NCI-H2196 (cell line): ENCODE results near the gene C1orf141.
"Not testable (repeated sequence)": the region's sequence is repeated elsewhere in the genome, so short reads cannot be mapped to it uniquely, and the experiment has no call there.

Experiments used
- DNase-seq: peaks from one replicate; lab custom pipeline; 2025; ENCODE audit not compliant: unreplicated experiment; lab: John Stamatoyannopoulos, UW

Gene C1orf141

DNA sequence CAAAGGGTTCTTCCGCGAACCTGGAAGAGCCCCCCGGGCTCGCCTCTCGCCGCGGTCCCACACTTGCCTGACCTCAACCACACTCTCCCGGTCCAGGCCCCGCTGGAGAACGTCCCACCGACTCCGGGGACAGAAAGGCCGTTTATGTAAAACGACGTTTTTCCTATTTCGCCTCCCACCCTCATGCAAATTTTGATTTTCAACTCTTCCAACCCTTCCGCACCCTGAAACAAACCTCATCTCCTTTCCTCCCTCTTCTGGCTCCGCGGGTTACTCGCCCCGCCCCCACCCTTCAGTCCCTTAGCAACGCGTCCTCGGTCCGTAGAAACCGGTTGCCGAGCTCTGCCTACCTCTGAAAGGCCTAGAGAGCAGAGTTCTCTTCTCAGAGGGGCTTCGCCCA, at the start of gene C1orf141:
TSS of gene C1orf141 (minus strand) at position 276 of the 400 bp plus-strand sequence. CDS start 7,730 bp downstream, outside the sequence.
- DNase-seq: no peak

DNA sequence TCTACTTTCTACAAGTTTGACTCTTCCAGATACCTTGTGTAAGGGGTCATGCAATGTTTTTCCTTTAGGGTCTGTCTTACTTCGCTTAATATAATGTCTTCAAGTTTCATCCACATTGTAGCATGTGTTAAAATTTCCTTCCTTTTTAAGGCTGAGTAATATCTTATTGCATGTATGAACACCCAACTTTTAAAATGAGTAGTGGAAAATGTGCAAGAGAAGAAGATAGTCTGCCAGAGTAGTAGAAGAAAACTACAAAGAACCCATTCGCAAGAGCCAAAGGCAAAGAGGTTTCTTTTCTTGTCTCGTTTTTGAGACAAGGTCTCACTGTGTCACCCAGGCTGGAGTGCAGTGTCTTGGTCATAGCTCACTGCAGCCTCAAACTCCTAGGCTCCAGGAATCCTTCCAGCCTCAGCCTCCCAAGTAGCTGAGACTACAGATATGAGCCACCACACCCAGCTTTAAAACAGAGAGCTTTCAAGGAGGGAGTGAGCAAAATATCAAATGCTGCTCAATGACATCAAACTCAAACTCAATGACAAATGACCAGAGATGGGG, 40.8 kb upstream of the C1orf141 start:
- DNase-seq: no peak

DNA sequence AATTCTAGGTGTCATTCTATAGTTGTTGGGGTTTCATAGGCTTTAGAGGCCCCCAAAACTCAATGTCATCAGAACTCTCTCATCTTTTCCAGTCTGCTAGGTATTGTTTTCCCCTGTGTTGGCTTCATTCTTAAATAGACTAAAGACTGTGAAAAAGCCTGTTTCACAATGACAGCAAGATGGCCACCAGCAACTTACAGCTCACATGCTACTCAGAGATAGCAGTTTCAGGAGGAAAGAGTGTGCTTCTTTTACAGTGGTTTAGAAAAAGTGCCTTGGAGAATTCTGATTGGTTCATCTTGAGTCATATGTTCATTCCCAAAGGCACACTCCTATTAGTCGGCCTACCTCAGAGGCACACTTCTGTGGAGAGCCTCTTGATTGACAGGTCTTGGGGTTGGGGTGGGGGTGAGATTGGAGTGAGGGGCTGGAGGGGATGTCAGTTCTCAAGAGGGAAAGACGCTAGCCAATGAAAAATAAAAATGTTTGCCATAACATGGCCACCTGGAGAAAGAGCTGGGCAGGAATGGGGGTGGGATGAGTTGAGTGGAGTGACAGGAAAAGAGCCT, 40.0 kb upstream of the C1orf141 start:
- no peak for DNase-seq

DNA sequence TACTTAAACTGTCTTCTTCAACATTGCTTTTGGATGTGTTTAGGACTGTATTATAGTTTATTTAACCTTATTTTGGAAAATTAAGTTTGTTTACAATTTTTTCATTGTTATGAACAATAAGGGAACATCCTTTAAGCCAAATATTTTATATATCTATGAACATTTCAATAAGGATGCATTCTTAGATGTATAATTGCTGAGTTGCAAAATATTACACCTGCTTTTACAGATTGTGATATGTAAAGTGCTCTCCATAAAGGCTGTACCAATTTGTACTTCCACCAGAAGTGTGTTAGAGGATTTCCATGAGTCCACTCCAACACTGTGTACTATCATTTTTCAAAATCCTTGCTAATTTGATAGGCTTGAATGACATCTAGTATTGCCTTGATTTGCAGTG, 39.2 kb upstream of the C1orf141 start:
- no peak for DNase-seq

DNA sequence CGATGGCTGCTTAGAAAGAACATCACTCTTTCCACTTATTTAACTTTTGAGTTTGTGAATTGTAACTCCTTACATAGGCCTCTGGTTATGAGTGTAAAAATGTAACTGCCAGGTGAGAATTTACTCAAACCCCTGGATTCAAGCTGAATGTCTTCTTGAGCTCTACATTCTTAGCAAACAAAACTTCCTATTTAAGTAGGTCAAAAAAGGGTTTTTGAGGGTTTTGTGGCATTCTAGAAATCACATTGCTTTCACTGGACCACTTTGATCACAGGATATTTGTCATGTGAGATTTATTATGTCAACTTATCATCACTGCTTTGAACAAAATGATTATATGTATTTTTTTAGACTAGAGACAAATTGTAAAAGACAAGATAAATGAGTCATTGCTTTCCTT, 37.2 kb upstream of the C1orf141 start:
- no peak for DNase-seq

DNA sequence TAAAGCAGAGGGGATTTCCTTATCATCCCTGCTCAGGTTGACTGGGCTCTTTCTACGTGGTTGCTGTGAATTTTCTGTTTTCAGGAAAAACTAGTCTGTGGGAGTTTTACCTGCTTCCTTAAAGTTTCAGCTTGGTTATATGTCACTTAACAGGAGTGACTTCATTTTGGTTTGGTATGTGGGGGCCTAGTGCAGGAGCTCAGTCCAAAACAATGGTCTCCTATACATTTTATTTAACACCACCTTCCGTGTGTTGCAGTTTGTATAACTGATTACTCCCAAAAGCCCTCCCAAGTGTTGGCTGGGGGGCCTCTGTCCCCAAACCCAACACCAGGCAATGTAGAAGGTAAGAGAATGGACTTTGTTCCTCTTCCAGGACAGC, 36.8 kb upstream of the C1orf141 start:
- no peak for DNase-seq

DNA sequence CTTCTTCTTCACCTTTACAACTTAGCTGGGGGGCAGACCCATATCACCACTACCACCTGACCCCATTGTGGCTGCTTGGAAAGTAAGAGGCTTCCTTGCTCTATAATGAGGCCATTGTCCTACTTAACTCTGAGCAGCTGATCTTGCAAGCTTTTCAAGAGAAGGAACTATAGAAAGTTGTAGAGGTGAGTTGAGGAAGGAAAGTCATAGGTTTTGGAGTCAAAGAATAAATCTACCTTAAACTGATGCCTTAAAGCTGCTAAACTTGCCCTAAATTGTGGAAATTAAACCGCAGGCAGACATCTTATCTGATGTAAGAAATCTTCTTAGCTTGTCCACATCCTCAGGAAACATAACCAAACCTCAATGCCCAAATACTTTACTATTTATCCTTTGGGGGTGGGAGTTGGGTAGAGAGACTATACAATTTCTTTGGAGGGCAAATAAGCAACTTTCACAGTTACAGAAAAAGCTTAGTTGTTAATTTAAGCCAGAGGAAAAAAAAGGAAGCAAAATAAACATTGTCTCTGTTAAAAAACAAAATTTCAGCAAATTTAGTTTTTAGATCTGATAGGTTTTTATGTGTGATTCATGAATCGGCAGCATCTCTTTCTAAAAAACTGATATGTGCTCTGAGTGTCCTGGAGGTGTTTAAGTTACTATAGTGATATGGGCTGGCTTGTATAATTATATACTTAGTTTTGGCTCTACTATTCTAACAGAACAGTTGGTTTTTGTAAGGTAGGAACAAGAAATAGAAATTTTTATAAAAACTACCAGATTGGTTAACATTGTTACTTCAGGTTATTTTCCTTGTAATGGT, 36.2 kb upstream of the C1orf141 start:
- DNase-seq: no peak

DNA sequence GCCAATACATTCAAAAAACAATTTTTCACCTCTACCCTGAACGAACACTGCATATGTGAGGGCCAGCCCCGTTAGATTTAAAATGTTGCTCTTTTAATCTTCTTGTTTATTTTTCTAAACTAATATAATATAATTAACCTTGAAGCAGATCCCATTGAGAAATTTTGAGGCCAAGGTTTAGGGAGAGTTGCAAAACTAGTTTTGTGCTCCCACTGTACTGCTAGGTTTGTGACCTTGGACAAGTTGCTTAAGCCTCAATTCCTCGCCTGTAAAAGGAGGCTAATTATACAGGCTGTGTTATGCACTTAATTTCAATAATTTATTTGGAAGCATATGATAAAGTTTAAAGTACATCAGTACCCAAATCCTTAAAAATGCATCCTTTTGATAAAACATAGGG, 35.2 kb upstream of the C1orf141 start:
- DNase-seq: no peak

DNA sequence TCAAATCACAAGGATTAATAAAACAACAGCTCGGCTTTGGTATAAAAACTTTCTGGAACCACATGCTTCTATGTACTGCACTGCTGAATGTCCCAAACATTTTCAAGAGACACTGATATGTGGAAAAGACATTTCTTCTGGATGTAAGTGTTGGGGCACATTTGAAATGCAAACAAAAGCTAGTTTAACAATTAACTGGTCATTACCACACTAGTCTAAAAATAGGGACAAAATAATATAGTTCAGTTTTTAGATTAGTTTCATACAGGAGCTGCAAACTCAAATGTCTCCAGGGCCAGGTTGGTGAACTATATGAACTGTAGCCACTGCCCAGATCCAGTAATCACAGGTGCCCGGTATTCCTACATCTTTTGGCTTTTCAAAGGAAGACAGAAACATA, 34.7 kb upstream of the C1orf141 start:
- no peak for DNase-seq

DNA sequence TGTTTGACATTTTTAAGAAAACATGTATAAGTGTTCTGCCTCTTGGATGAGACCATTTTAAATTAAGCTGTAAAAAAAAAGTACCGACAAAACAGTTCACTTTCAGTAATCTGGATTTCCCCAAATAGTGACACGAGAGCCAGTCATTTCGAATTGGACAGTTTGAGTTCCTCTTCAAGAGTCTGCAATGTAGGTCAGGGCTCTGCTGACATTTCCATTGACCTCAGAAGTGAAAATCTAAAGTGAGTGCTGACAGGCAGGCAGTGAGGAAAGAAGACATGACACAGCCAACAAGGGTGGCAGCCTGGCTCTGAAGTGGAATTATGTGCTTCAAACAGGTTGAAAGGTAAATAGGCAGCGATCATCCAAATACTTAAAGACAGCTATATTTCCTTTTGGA, 31.4 kb upstream of the C1orf141 start, which contains the start of gene IL23R:
TSS of gene IL23R (plus strand) at position 259 of the 400 bp plus-strand sequence. CDS start 1,667 bp downstream, outside the sequence.
- DNase-seq: no peak

DNA sequence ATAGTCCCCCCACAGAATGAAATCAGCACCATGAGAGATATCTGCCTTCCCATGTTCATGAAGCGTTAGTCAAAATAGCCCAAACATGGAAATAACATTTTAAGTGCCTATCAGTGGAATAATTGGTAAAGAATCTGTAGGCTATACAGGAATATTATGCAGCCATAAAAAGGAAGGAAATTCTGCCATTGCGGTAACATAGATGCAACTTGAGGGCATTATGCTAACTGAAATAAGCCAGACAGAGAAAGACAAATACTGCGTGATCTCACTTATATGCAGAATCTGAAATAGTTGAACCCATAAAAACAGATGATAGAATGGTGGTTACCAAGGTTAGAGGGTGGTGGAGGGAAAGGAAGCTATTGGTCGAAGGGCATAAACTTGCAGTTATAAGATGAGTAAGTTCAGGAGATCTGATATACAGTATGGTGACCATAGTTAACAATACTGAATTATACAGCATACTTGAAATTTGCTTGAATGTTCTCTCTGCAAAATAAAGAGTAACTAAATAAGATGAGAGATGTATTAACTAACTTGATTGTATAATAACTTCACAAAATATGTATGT, 30.8 kb upstream of the C1orf141 start:
- DNase-seq: no peak

DNA sequence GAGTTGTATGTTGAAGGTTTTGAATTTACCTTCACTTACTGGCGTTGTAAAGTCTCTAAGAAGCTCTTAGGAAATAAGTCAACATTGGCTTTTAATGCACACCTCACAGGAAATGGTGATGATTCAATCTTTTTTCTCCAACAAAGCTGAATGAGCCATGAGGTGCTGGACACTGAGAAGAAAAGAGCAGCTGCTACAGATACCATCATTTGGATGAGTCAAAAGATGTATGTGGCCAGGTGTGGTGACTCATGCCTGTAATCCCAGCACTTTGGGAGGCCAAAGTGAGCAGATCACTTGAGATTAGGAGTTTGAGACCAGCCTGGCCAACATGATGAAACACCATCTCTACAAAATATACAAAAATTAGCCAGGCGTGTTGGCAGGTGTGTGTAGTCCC, 28.2 kb upstream of the C1orf141 start:
- DNase-seq: peak; percentile 73

DNA sequence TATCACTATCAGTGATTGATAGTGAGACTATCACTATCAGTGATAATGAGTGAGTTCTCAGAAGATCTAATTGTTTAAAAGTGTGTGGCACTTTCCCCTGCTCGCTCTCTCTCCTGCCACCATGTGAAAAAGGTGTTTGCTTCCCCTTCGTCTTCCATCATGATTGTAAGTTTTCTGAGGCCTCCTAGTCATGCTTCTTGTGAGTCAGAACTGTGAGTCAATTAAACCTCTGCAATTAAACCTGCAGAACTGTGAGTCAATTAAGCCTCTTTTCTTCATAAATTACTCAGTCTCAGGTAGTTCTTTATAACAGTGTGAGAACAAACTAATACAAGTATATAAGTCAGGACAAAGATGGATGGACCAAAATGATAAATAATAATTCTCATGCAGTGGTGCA, 24.5 kb upstream of the C1orf141 start:
- no peak for DNase-seq

DNA sequence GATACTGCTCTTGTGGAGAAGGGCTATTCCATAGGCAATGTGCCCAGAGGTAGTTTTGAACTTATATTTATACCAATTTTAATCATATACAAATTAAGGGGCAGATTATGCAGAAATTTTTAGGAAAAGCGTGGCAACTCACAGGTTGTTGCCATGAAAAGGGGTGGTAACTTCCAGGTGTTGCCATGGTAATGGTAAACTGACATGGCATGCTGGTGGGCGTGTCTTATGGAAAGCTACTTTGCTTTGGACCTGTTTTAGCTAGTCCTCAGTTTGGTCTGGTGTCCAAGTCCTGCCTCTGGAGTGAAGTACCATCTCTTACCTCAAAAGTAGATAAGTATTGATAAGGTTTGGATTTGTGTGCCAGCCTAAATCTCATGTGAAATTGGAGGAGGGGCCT, 23.6 kb upstream of the C1orf141 start:
- DNase-seq: no peak

DNA sequence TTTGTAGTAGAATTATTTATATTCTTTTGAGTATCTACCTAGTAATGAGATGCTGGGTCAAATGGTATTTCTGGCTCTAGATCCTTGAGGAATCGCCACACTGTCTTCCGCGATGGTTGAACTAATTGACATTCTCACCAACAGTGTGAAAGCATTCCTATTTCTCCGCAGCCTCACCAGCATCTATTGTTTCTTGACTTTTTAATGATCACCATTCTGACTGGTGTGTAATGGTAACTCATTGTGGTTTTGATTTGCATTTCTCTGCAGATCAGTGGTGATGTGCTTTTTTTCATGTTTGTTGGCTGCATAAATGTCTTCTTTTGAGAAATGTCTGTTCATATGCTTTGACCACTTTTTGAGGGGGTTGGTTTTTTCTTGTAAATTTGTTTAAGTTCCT, 16.2 kb upstream of the C1orf141 start:
- DNase-seq: no peak

DNA sequence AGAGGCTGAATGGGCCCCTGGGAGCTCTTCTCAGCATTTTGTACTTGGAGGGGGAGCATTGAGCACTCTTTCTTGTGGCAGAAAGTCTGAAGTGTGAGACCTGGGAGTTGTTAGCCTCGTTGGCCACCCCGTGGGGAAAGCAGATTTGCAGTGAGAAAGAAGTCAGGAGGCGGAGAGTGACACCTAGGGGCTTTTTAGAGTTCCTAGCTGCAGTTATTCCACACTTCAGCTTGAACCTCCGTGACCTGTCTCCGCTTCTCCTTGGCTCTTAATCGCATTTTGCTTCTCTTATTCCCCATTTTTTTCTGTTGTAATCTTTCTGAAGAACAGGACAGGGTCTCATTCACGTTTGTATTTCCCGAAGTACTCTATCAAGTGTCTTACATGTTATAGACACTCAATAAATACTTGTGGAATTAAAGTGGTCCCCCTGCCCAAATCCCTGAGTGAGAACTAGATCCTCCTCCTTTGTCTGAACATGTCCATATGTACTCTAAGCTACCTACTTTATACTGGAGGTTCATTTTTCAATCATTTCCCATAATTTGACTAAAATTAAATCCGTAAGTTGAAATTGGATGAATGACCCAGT, 14.5 kb upstream of the C1orf141 start:
- peak; percentile 60 for DNase-seq

DNA sequence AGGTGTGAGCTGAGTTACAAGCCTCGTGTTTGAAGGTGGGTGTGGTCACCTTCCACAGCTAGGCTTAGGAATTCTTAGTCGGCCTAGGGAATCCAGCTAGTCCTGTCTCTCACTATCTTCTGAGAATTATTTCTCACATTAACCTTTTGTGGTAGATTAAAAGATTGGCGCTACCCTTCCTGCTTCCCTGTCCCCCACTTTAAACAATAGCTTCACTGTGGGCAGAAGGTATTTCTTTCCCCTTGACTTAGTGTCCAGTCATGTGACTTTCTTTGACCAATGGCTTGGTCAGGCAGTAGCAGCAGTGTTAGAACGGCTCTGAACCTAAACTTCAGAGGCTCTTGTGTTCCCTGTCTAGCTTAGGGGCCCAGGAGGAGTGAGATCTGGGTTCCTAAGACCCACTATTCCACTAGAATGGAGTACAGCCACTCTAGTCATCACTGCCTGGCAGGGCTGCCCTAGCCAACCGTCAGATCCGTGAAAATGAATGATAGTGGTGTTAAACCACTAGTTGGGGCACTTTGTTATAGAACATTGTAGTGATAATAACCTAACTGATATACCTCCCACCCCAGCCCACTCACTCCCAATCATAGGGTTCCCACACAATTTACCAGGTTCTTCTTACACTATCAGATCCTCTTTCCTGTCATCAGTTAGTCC, 13.9 kb upstream of the C1orf141 start:
- no peak for DNase-seq

DNA sequence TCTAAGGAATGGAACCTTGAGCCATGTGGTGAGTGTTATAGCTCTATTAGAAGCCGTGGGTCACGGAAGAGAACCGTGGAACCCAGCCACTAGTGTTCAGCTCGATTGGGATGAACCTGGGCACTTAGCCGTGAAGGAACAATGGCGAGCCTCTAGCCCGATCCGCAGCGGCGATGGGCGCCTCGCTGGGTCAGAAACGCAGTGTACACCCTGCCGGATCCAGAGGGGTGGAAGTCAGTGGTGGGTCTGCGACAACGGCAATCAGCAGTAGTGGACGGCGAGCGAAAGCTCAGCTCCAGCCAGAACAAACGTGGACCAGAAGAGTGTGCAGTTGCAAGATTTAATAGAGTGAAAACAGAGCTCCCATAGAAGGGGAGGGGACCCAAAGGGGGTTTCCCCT, 13.2 kb upstream of the C1orf141 start:
- DNase-seq: not testable (repeated sequence)

DNA sequence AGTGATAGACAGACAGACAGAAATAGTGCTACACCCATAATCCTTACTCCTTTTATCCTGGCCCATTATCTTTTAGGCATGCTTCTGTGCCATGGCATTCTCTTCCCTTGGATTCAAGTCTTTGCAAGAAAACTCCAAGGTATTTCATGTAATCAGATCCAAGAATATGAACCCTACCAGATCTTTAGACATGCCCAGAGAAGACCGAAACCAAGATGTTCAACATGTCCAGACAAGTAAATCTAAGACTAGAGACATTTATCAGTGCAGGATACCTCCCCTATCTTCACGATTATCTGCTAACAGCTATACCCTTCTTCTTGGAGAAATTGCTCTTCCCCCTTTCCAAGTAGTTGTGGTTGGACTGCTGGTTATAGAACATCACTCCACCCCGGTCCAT, 11.8 kb upstream of the C1orf141 start:
- no peak for DNase-seq

DNA sequence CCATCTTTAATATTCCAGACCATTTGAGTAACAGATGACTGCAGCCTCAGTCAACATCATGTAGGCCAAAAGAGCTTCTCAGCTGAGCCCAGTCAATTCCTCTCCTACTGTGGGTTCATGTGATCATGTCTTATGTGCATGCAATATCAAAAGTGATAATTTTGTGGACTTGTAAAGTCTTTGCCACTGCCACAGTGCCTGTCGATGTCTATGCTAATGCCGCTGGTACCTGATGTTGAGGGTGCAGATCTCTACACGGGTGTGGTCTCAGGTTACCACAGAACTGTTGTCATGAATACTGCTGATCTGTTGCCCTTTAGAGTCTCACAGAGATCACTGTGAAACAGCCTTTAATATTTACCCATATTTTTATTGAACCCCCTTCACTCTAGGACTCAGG, 11.3 kb upstream of the C1orf141 start:
- no peak for DNase-seq

DNA sequence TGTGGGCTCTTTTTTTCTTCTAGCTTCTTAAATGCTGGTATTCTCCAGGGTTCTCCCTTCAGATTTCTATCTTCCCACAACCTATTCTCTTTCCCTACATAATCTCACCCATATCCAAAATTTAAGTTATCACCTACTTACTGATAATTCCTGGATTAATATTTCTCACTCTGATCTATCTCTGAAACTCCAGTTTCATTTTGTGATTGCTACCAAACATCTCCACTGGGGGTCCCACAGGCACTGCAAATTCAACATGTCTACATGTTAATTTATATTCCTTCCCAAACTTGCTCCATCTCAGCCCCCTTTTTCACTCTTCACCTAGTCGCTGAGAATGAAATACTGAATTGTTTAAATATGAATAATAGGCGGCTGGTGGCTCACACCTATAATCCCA, 9.9 kb upstream of the C1orf141 start:
- no peak for DNase-seq
